ENCODE data around the gene PFN1.

- no peak for TF ChIP-seq POLR2A (IDR thresholded peaks at IDR 0.05; ENCODE audit: low read depth, low read length)
- TF ChIP-seq POLR2AphosphoS5 (IDR thresholded peaks at IDR 0.05; ENCODE audit: low read depth, low read length): no peak; the same call in 1 of the 2 replicates
- peak; percentile 54; the same call in 1 of the 2 replicates for TF ChIP-seq TAF1 (IDR thresholded peaks at IDR 0.05; ENCODE audit: low read depth, low read length)
- TF ChIP-seq POU2F2 (IDR thresholded peaks at IDR 0.05; ENCODE audit: low read depth, low read length): no peak
- no peak for TF ChIP-seq SPI1 (IDR thresholded peaks at IDR 0.05; ENCODE audit: low read depth, low read length)
Observed at GRCh38 chr17:4948931-4949320, 596 bp upstream of the PFN1 start.
